Upper lobe of right lung (tissue), 1 donor: ENCODE results near the gene CRACR2A. TPM values are rescaled to one million over a fixed set of nuclear protein-coding genes. Genes with fewer than 3 reads are reported as not detected.

Experiments used
- ATAC-seq: fragments of 200-7000 bp; cut with Tn5 transposase; one replicate; pipeline ENCODE4 v1.9.1; 2020; ENCODE audit warnings: mild to moderate bottlenecking, moderate library complexity
- DNase-seq: peaks from one replicate; pipeline ENCODE4 v3.0.0-alpha.2; 2020
- H3K27ac ChIP-seq: fragments of 200-600 bp; one replicate; pipeline ENCODE4 v1.8.0; 2022
- H3K27me3 ChIP-seq: fragments of 200-600 bp; one replicate; pipeline ENCODE4 v1.8.0; 2022; ENCODE audit warnings: mild to moderate bottlenecking
- H3K36me3 ChIP-seq: fragments of 200-600 bp; one replicate; pipeline ENCODE4 v1.8.0; 2022
- H3K4me1 ChIP-seq: fragments of 200-600 bp; one replicate; pipeline ENCODE4 v1.8.0; 2022
- H3K4me3 ChIP-seq: fragments of 200-600 bp; one replicate; pipeline ENCODE4 v1.8.0; 2022; ENCODE audit warnings: mild to moderate bottlenecking
- H3K9me3 ChIP-seq: fragments of 200-600 bp; one replicate; pipeline ENCODE4 v1.8.0; 2022
- CTCF ChIP-seq: fragments of 200-600 bp; IDR thresholded peaks from one replicate; pipeline ENCODE4 v1.8.0; 2022; ENCODE audit warnings: antibody characterized with exemption
- intact Hi-C: fragments of 100-400 bp; cut with DNase I; formaldehyde crosslinking; loops from one replicate; pipeline ENCODE4 v1.11.0; 2022
- total RNA-seq: library from RNA; stranded (reverse); fragmentation: NEBNext Ultra II Directional; extraction: Animal tissue kit (Norgen Biotek cat#: 25700); gene quantifications from one replicate; pipeline ENCODE4 v1.2.1, GENCODE V29; 2021
- donor health status: DM: no; HTN: yes; CAD: no; lungs with severe emphysema.

The CRACR2A gene
- total RNA-seq, 1 donor from 2014 or later = 5.4 TPM

GRCh38 chr12:3622822-3623690, 129.9 kb downstream of the CRACR2A start:
- H3K4me1 ChIP-seq = no peaks in the 10 kb centered on the region
- H3K9me3 ChIP-seq = no peaks in the 10 kb centered on the region
- no peak for TF ChIP-seq CTCF
- no peak overlapping the region for H3K4me3 ChIP-seq
- no peak overlapping the region for H3K27ac ChIP-seq
- DNase-seq = no peak
- ATAC-seq = peak; percentile 39
- no peaks in the 10 kb centered on the region for H3K36me3 ChIP-seq
- H3K27me3 ChIP-seq = no peaks in the 10 kb centered on the region
- intact Hi-C loops = no loop called here

GRCh38 chr12:3622021-3622821, 130.7 kb downstream of the CRACR2A start:
- H3K9me3 ChIP-seq = no peaks in the 10 kb centered on the region
- DNase-seq (no peak), ATAC-seq (no peak)
- intact Hi-C loops = no loop called here
- no peak overlapping the region for H3K27ac ChIP-seq
- TF ChIP-seq CTCF = no peak
- H3K4me3 ChIP-seq = no peak overlapping the region
- H3K36me3 ChIP-seq = no peaks in the 10 kb centered on the region
- H3K4me1 ChIP-seq = no peaks in the 10 kb centered on the region
- H3K27me3 ChIP-seq = no peaks in the 10 kb centered on the region

GRCh38 chr12:3620856-3621255, 132.1 kb downstream of the CRACR2A start:
- no peak overlapping the region for H3K27ac ChIP-seq
- no peaks in the 10 kb centered on the region for H3K4me1 ChIP-seq
- no peak overlapping the region for H3K4me3 ChIP-seq
- TF ChIP-seq CTCF = no peak
- H3K9me3 ChIP-seq = no peaks in the 10 kb centered on the region
- ATAC-seq = no peak
- H3K36me3 ChIP-seq = no peaks in the 10 kb centered on the region
- no peak for DNase-seq
- H3K27me3 ChIP-seq = no peaks in the 10 kb centered on the region
- intact Hi-C loops = no loop called here

GRCh38 chr12:3617565-3617964, 135.3 kb downstream of the CRACR2A start:
- H3K4me3 ChIP-seq = no peak overlapping the region
- intact Hi-C loops = no loop called here
- ATAC-seq = no peak
- no peaks in the 10 kb centered on the region for H3K27me3 ChIP-seq
- no peak overlapping the region for H3K27ac ChIP-seq
- H3K4me1 ChIP-seq = no peaks in the 10 kb centered on the region
- no peak for TF ChIP-seq CTCF
- DNase-seq = no peak
- H3K9me3 ChIP-seq = no peaks in the 10 kb centered on the region
- no peaks in the 10 kb centered on the region for H3K36me3 ChIP-seq

GRCh38 chr12:3615862-3616261, 137.0 kb downstream of the CRACR2A start:
- intact Hi-C loops = no loop called here
- H3K4me3 ChIP-seq = no peak overlapping the region
- DNase-seq (no peak), ATAC-seq (no peak)
- no peaks in the 10 kb centered on the region for H3K36me3 ChIP-seq
- no peaks in the 10 kb centered on the region for H3K27me3 ChIP-seq
- TF ChIP-seq CTCF = no peak
- H3K9me3 ChIP-seq = no peaks in the 10 kb centered on the region
- H3K27ac ChIP-seq = no peak overlapping the region
- no peaks in the 10 kb centered on the region for H3K4me1 ChIP-seq
